ENCODE data around the gene PTGER4. TPM values are rescaled to one million over a fixed set of nuclear protein-coding genes. Genes with fewer than 3 reads are reported as not detected.
A peak's percentile ranks its signal among the peaks of the same experiment; 100 is the strongest.

Gene PTGER4
- total RNA-seq, 2 donors from 2014 or later, result 42.3 to 59.5 TPM

GRCh38 chr5:40676613-40677343 is 2.9 kb upstream of the PTGER4 start:
- DNase-seq (peak; percentile 34 to 41), ATAC-seq (replicated peaks in 1 of 2) (no peak)
- Mint-ChIP-seq H3K27me3 (ENCODE audit: low read depth) (no peaks in the 10 kb centered on the region), H3K36me3 (ENCODE audit: insufficient read depth in 2 of 2) (peaks cover 17 to 22% of the 10 kb centered on the region in 2 donors), H3K4me1 (ENCODE audit: low read depth) (peaks cover 67% of the 10 kb centered on the region), H3K27ac (peak overlapping the region; percentile 73), H3K4me3 (peak overlapping the region; percentile 61 to 78), H3K9me3 (no peaks in the 10 kb centered on the region)

GRCh38 chr5:40677456-40677855 is 2.3 kb upstream of the PTGER4 start:
- peaks cover 24 to 29% of the 10 kb centered on the region in 2 donors for H3K36me3 Mint-ChIP-seq (ENCODE audit: insufficient read depth in 2 of 2)
- no peaks in the 10 kb centered on the region for H3K9me3 Mint-ChIP-seq
- no peaks in the 10 kb centered on the region for H3K27me3 Mint-ChIP-seq (ENCODE audit: low read depth)
- peaks cover 65% of the 10 kb centered on the region for H3K4me1 Mint-ChIP-seq (ENCODE audit: low read depth)
- ATAC-seq (replicated peaks in 1 of 2), result no peak
- H3K27ac Mint-ChIP-seq, result peak overlapping the region; percentile 40
- DNase-seq, result no peak
- peak overlapping the region; percentile 38 to 78 for H3K4me3 Mint-ChIP-seq

- Mint-ChIP-seq H3K36me3 (ENCODE audit: insufficient read depth in 2 of 2) (peaks cover 29 to 32% of the 10 kb centered on the region in 2 donors), H3K4me1 (ENCODE audit: low read depth) (peaks cover 59% of the 10 kb centered on the region)
- DNase-seq, result peak; percentile 23 to 36
These were observed 1.7 kb upstream of the PTGER4 start for GRCh38 chr5:40678026-40678425.

GRCh38 chr5:40678460-40679147 is 1.1 kb upstream of the PTGER4 start:
- Mint-ChIP-seq H3K27ac (peak overlapping the region; percentile 99), H3K4me1 (ENCODE audit: low read depth) (peaks cover 55% of the 10 kb centered on the region), H3K9me3 (no peaks in the 10 kb centered on the region), H3K27me3 (ENCODE audit: low read depth) (no peaks in the 10 kb centered on the region), H3K36me3 (ENCODE audit: insufficient read depth in 2 of 2) (peaks cover 34 to 35% of the 10 kb centered on the region in 2 donors), H3K4me3 (peak overlapping the region; percentile 92 to 97)
- DNase-seq, result no peak
- no peak for ATAC-seq (replicated peaks in 1 of 2)

More at GRCh38 chr5:40678026-40678425, 1.7 kb upstream of the PTGER4 start:
- no peak for ATAC-seq (replicated peaks in 1 of 2)
- peak overlapping the region; percentile 72 to 97 for H3K4me3 Mint-ChIP-seq
- H3K9me3 Mint-ChIP-seq, result no peaks in the 10 kb centered on the region
- H3K27me3 Mint-ChIP-seq (ENCODE audit: low read depth), result no peaks in the 10 kb centered on the region
- H3K27ac Mint-ChIP-seq, result peak overlapping the region; percentile 99

GRCh38 chr5:40679148-40679912 is 385 bp upstream of the PTGER4 start:
- DNase-seq (peak; percentile 92 to 95), ATAC-seq (replicated peaks in 1 of 2) (peak; percentile 61 to 69)
- H3K27me3 Mint-ChIP-seq (ENCODE audit: low read depth), result no peaks in the 10 kb centered on the region
- H3K36me3 Mint-ChIP-seq (ENCODE audit: insufficient read depth in 2 of 2), result peaks cover 38% of the 10 kb centered on the region in 2 donors
- H3K27ac Mint-ChIP-seq, result peak overlapping the region; percentile 99
- H3K9me3 Mint-ChIP-seq, result no peaks in the 10 kb centered on the region
- peaks cover 51% of the 10 kb centered on the region for H3K4me1 Mint-ChIP-seq (ENCODE audit: low read depth)
- H3K4me3 Mint-ChIP-seq, result peak overlapping the region; percentile 92 to 97

- ATAC-seq (replicated peaks in 1 of 2) (no peak), DNase-seq (peak; percentile 62 to 64)
- H3K4me1 Mint-ChIP-seq (ENCODE audit: low read depth), result peaks cover 49% of the 10 kb centered on the region
- H3K27me3 Mint-ChIP-seq (ENCODE audit: low read depth), result no peaks in the 10 kb centered on the region
- peaks cover 43 to 49% of the 10 kb centered on the region in 2 donors for H3K36me3 Mint-ChIP-seq (ENCODE audit: insufficient read depth in 2 of 2)
- peak overlapping the region; percentile 99 for H3K27ac Mint-ChIP-seq
- no peaks in the 10 kb centered on the region for H3K9me3 Mint-ChIP-seq
- H3K4me3 Mint-ChIP-seq, result peak overlapping the region; percentile 92 to 97
These were observed 1.1 kb downstream of the PTGER4 start for GRCh38 chr5:40680741-40681362.

GRCh38 chr5:40681363-40682153 is 1.8 kb downstream of the PTGER4 start:
- Mint-ChIP-seq H3K27ac (peak overlapping the region; percentile 99), H3K36me3 (ENCODE audit: insufficient read depth in 2 of 2) (peaks cover 45 to 56% of the 10 kb centered on the region in 2 donors), H3K4me1 (ENCODE audit: low read depth) (peaks cover 49% of the 10 kb centered on the region), H3K4me3 (peak overlapping the region; percentile 92 to 97), H3K9me3 (no peaks in the 10 kb centered on the region), H3K27me3 (ENCODE audit: low read depth) (no peaks in the 10 kb centered on the region)
- DNase-seq (peak; percentile 57 to 62), ATAC-seq (replicated peaks in 1 of 2) (peak; percentile 1 to 2)

GRCh38 chr5:40682154-40683017 is 2.7 kb downstream of the PTGER4 start:
- Mint-ChIP-seq H3K4me1 (ENCODE audit: low read depth) (peaks cover 49% of the 10 kb centered on the region), H3K27ac (peak overlapping the region; percentile 99), H3K36me3 (ENCODE audit: insufficient read depth in 2 of 2) (peaks cover 45 to 59% of the 10 kb centered on the region in 2 donors), H3K9me3 (no peaks in the 10 kb centered on the region), H3K4me3 (peak overlapping the region; percentile 92 to 97), H3K27me3 (ENCODE audit: low read depth) (no peaks in the 10 kb centered on the region)
- DNase-seq (peak; percentile 15 to 25), ATAC-seq (replicated peaks in 1 of 2) (no peak)

GRCh38 chr5:40683305-40683704 is 3.6 kb downstream of the PTGER4 start:
- no peak for ATAC-seq (replicated peaks in 1 of 2)
- Mint-ChIP-seq H3K27me3 (ENCODE audit: low read depth) (no peaks in the 10 kb centered on the region), H3K9me3 (no peaks in the 10 kb centered on the region), H3K4me3 (peak overlapping the region; percentile 92 to 97), H3K4me1 (ENCODE audit: low read depth) (peaks cover 49% of the 10 kb centered on the region), H3K27ac (peak overlapping the region; percentile 99), H3K36me3 (ENCODE audit: insufficient read depth in 2 of 2) (peaks cover 45 to 67% of the 10 kb centered on the region in 2 donors)
- DNase-seq, result no peak

GRCh38 chr5:40685193-40685592 is 5.5 kb downstream of the PTGER4 start:
- no peak for DNase-seq
- no peaks in the 10 kb centered on the region for H3K27me3 Mint-ChIP-seq (ENCODE audit: low read depth)
- H3K9me3 Mint-ChIP-seq, result no peaks in the 10 kb centered on the region
- peak overlapping the region; percentile 92 to 97 for H3K4me3 Mint-ChIP-seq
- peaks cover 59% of the 10 kb centered on the region for H3K4me1 Mint-ChIP-seq (ENCODE audit: low read depth)
- H3K27ac Mint-ChIP-seq, result peak overlapping the region; percentile 100
- peaks cover 41 to 68% of the 10 kb centered on the region in 2 donors for H3K36me3 Mint-ChIP-seq (ENCODE audit: insufficient read depth in 2 of 2)
- ATAC-seq (replicated peaks in 1 of 2), result peak in 1 of 2 donors; percentile 28

- Mint-ChIP-seq H3K4me1 (ENCODE audit: low read depth) (peaks cover 67% of the 10 kb centered on the region), H3K27me3 (ENCODE audit: low read depth) (no peaks in the 10 kb centered on the region), H3K9me3 (no peaks in the 10 kb centered on the region), H3K36me3 (ENCODE audit: insufficient read depth in 2 of 2) (peaks cover 34 to 67% of the 10 kb centered on the region in 2 donors), H3K4me3 (peak overlapping the region; percentile 92 to 97), H3K27ac (peak overlapping the region; percentile 100)
- DNase-seq (no peak), ATAC-seq (replicated peaks in 1 of 2) (no peak)
These were observed 6.3 kb downstream of the PTGER4 start for GRCh38 chr5:40685976-40686486.

All from activated T-cell treated with anti-CD3 and anti-CD28 coated beads, Interleukin-2, amount 50 U/mL, for 72 hours (primary cell).